Inflammatory macrophage treated with lipopolysaccharide for 4 hours (primary cell): ENCODE data around the gene DOCK7.
A peak's percentile ranks its signal among the peaks of the same experiment; 100 is the strongest.

Source experiments
- DNase-seq: peaks from one replicate; pipeline ENCODE4 v3.0.0-alpha.2; 2020

DOCK7 gene

DNA sequence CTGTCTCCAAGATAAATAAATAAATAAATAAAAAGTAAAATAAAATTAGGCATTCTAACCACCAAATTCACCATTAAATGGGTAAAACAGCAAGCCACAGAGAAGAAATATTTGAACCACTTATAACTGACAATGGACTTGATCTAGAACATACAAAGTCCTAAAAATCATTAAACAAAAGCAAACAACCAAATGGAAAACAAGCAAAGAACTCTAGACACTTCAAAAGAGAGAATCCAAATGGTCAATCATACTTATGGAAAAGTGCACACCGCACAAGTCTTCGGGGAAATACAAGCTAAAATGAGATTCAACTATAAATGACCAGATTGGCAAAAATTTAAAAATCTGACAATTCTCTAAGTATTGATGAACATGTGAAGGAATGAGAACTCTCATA lies 164.3 kb downstream of the DOCK7 start:
- no peak for DNase-seq

DNA sequence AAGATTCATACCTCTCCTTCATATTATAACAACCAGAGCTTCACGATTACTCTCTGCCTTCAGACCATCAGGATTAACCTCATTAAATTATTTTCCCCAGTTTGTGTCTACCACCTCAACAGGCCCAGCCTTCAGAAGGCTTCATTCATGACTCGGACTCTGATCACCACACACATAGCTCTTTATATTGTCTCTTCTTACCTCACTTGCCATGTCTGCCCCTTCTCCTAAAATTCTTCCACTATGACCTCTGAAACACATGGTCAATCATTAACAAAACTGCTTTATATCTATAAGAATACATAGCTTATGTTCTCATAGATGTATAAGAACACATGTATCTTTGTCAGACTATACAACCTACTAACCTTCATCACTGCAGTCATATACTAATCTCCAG lies 171.6 kb downstream of the DOCK7 start:
- no peak for DNase-seq

DNA sequence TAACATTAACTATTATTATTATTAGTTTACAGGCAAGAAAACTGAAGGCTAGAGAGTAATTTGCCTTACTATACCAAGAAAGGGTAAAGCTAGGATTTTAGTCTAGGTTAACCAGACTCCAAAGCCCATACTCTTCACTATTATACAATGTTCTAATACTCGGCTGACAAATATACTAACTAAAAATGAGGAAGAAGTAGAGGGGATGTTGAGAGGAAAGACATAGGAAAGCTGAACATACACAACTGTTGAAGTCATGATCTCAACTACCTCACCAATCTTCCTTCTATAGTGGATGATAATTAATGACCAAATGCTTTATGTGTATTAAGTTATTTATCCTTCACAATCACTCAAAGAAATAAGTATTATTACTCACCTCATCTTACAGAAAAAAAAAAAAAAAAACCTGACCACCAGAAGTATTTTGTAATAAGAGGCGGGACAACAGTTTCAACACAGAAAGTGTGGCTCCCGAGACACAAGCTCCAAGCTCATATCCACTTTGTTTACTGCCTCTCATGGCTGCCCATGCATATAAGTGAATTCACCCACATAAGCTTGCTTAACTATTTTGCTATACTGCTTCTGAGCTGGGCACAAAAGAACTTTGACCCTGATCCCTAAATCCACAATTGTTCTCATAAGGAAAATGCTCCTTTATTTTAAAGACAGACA lies 173.3 kb downstream of the DOCK7 start:
- peak; percentile 75 for DNase-seq

GRCh38 chr1:62513013-62513412 lies 175.2 kb downstream of the DOCK7 start:
- no peak for DNase-seq

DNA sequence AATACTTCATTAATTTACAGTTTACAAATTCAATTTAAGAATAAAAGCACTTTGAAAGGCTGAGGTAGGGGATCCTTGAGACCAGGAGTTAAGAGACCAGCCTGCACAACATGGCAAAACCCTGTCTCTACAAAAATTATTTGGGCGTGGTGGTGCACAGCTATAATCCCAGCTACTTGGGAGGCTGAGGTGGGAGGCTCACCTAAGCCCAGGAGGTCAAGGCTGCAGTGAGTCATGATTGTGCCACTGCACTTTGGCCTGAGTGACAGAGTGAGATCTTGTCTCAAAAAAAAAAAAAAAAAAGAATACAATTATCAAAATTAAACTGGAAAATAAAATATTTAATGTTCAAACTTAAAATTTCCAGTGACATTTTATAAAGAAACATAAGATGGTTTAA lies 179.2 kb downstream of the DOCK7 start:
- no peak for DNase-seq

GRCh38 chr1:62508187-62508758 lies 179.9 kb downstream of the DOCK7 start:
- peak; percentile 50 for DNase-seq

DNA sequence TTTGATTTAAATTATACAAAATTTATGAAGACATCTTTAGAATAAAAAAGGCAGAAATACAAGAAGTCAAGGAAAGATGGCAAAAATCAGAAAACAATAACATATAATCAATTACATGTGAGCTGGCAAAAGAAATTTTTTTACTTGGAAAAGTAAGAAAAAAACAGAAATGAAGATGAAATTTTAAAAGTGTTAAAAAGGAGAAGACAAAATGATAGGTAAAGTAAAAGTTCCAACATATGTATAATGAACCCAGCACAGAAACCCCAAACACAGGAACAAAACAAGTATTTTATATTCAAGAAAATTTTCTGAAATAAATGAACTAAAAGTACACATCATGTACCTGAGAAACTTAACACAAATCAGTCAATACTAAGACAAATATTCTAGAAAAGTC lies 188.0 kb downstream of the DOCK7 start:
- no peak for DNase-seq

- DNase-seq: no peak
Observed at GRCh38 chr1:62494137-62494536, 194.0 kb downstream of the DOCK7 start.

DNA sequence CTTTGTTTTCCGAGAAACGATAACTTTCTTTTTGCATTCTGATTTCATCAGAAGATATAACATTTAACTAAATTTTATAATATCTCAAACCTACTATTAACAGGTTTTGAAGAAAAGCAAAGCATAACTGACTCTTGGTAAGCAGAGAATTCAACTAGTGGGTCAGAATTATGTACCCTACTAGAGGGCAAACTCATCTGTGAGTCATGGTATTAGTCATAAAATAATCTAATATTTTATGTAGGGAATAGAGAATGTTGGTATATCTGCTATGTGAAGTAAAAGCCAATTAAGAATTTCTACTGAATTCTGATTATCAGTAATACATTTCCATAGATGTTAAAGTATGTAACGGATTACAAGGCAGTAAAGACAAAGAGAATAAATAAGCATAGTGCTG lies 194.5 kb downstream of the DOCK7 start:
- no peak for DNase-seq

- DNase-seq: no peak
Observed at GRCh38 chr1:62492521-62492920, 195.7 kb downstream of the DOCK7 start.

DNA sequence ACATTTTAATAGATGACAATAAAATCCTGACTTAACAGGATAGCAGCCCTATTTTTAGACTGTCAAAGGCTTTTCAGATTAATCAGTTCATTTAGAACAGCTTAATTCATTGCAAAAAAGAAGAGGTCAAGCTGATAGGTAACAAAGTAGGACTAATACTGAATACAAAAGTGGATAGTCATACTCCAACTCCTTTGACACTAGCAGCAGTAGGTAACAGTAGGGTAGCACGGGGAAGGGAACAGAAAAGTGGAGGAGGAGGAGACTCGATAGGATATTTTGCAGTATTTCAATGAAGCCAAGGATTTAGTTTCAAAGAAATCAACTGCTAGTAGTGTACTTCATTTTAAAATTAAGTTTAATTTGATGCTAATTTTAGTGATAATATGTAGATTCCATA lies 200.2 kb downstream of the DOCK7 start:
- DNase-seq: no peak

DNA sequence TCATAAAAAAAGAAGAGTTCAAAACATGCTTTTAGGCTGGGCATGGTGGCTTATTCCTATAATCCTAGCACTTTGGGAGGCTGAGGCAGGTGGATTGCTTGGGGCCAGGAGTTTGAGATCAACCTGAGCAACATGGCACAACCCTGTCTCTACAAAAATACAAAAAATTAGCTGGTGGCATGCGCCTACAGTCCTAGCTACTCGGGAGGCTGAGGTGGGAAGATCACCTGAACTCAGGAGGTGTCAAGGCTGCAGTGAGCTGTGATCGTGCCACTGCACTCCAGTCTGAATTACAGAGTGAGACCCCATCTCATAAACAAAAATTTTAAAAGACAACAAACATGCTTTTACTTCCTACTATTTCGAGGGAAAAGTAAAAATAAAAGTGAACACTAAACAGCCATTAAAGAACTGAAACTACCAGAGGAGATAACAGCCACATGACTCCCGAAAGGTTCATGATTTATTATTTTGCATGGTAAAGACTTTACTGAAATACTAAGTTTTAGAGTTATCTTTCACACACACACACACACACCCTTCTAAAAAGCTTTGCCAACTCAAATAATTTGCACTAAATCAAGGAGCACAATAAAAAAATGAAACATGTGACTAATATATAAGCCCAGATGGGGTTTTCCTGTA lies 203.2 kb downstream of the DOCK7 start:
- peak; percentile 5 for DNase-seq

- no peak for DNase-seq
Observed at GRCh38 chr1:62481681-62482080, 206.5 kb downstream of the DOCK7 start.

GRCh38 chr1:62476525-62477219 lies 211.5 kb downstream of the DOCK7 start:
- DNase-seq: no peak

- no peak for DNase-seq
Observed at GRCh38 chr1:62467092-62467491, 221.1 kb downstream of the DOCK7 start.

- DNase-seq: no peak
Observed at GRCh38 chr1:62462370-62462769, 225.8 kb downstream of the DOCK7 start.

- DNase-seq: no peak
Observed at GRCh38 chr1:62457955-62458354, 230.2 kb downstream of the DOCK7 start.

- DNase-seq: no peak
Observed at GRCh38 chr1:62452951-62453350, 235.2 kb downstream of the DOCK7 start.

DNA sequence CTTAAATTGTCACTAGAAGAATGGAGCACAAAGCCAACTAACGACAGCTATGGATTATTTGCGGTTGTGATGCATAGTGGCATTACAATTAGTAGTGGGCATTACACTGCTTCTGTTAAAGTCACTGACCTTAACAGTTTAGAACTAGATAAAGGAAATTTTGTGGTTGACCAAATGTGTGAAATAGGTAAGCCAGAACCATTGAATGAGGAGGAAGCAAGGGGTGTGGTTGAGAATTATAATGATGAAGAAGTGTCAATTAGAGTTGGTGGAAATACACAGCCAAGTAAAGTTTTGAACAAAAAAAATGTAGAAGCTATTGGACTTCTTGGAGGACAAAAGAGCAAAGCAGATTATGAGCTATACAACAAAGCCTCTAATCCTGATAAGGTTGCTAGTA lies 237.9 kb downstream of the DOCK7 start:
- DNase-seq: no peak

DNA sequence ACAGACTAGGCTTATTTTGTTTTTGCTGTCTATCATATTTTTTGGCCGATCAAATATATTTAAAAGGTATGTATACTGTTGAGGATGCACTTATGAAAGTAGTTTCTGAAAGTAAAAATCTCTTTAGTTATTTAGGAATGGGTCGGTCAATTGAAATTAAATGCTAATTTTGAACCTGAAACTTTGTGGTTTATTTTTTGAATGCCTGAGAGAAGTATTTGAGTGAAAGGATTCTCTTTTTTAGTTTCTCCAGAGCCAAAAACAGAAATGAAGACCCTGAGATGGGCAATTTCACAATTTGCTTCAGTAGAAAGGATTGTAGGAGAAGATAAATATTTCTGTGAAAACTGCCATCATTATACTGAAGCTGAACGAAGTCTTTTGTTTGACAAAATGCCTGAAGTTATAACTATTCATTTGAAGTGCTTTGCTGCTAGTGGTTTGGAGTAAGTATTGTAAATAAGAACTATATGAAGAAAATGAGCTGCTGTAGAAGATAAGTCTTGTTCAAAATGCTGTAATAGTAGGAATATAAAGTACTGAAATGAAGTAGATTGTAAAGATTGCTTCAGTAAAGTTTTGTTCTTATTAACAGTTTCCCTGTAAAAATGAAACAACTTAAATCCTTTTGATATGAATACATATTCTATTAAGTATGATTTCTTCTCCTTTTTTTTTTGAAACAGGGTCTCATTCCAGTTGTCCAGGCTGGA lies 239.8 kb downstream of the DOCK7 start:
- no peak for DNase-seq

- DNase-seq: no peak
Observed at GRCh38 chr1:62444701-62445100, 243.5 kb downstream of the DOCK7 start.

GRCh38 chr1:62439652-62440371 lies 248.4 kb downstream of the DOCK7 start:
- no peak for DNase-seq

DNA sequence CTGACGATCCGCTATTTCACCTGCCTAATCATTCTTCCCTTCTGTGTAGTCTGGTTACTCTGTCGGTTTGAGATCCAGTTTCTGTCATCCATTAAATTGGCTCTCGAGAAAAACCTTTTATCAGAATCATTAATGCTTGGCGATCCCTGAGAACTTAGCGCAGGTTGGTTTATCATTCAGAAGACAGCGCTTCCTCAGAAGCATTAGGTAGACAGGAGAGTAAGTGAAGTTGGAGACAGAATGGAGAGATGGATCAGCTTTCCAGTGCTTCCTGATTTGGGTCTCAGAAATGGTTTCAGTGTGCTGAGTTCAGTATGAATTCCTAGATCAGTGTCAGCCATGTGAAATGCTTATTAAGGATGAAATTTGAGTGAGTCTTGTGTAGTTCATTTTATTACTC lies 250.0 kb downstream of the DOCK7 start:
- DNase-seq: no peak
